Measurements from ENCODE around the gene TPT1. TPM values are rescaled to one million over a fixed set of nuclear protein-coding genes. Genes with fewer than 3 reads are reported as not detected.

Gene TPT1
- total and polyA plus RNA-seq, 2 of the 13 experiments (the other 11 are each of a cell fraction or from before 2014, with no cell fraction given) = 2,953 to 3,594 TPM

DNA sequence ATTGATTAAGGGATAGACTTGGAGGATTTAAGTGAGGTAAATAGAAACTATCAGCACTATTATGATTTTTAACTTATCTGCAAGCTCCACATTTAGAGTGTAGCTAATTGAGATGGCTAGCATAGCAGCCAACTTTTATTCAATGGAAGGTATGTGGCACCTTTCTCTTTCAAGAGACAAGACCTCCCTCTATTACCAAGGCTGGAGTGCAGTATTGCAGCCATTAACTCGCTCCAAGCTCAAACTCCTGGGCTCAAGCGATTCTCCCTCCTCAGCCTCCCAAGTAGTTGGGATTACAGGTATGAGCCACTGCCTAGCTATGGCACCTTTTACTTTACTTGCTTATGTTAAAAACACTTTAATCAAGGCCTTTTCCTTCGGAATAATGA is 8.2 kb downstream of the TPT1 start (continued):
- TF ChIP-seq, protein P1, sequence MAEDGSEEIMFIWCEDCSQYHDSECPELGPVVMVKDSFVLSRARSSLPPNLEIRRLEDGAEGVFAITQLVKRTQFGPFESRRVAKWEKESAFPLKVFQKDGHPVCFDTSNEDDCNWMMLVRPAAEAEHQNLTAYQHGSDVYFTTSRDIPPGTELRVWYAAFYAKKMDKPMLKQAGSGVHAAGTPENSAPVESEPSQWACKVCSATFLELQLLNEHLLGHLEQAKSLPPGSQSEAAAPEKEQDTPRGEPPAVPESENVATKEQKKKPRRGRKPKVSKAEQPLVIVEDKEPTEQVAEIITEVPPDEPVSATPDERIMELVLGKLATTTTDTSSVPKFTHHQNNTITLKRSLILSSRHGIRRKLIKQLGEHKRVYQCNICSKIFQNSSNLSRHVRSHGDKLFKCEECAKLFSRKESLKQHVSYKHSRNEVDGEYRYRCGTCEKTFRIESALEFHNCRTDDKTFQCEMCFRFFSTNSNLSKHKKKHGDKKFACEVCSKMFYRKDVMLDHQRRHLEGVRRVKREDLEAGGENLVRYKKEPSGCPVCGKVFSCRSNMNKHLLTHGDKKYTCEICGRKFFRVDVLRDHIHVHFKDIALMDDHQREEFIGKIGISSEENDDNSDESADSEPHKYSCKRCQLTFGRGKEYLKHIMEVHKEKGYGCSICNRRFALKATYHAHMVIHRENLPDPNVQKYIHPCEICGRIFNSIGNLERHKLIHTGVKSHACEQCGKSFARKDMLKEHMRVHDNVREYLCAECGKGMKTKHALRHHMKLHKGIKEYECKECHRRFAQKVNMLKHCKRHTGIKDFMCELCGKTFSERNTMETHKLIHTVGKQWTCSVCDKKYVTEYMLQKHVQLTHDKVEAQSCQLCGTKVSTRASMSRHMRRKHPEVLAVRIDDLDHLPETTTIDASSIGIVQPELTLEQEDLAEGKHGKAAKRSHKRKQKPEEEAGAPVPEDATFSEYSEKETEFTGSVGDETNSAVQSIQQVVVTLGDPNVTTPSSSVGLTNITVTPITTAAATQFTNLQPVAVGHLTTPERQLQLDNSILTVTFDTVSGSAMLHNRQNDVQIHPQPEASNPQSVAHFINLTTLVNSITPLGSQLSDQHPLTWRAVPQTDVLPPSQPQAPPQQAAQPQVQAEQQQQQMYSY (CRISPR knock-in tag; IDR thresholded peaks at IDR 0.05) = no peak
- no peak for TF ChIP-seq ZMYM2 (CRISPR knock-in tag; IDR thresholded peaks at IDR 0.05)
- TF ChIP-seq SAP130 (CRISPR knock-in tag; IDR thresholded peaks at IDR 0.05; ENCODE audit: low read depth) = no peak
- peak; percentile 4 for TF ChIP-seq AGO2 (optimal IDR thresholded peaks at IDR 0.05; ENCODE audit: low read depth, low read length)
- no peak for TF ChIP-seq ZNF138 (CRISPR knock-in tag; IDR thresholded peaks at IDR 0.05; ENCODE audit: low read depth)
- TF ChIP-seq, protein P2, sequence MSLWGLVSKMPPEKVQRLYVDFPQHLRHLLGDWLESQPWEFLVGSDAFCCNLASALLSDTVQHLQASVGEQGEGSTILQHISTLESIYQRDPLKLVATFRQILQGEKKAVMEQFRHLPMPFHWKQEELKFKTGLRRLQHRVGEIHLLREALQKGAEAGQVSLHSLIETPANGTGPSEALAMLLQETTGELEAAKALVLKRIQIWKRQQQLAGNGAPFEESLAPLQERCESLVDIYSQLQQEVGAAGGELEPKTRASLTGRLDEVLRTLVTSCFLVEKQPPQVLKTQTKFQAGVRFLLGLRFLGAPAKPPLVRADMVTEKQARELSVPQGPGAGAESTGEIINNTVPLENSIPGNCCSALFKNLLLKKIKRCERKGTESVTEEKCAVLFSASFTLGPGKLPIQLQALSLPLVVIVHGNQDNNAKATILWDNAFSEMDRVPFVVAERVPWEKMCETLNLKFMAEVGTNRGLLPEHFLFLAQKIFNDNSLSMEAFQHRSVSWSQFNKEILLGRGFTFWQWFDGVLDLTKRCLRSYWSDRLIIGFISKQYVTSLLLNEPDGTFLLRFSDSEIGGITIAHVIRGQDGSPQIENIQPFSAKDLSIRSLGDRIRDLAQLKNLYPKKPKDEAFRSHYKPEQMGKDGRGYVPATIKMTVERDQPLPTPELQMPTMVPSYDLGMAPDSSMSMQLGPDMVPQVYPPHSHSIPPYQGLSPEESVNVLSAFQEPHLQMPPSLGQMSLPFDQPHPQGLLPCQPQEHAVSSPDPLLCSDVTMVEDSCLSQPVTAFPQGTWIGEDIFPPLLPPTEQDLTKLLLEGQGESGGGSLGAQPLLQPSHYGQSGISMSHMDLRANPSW (CRISPR knock-in tag; IDR thresholded peaks at IDR 0.05; ENCODE audit: borderline replicate concordance) = no peak
- TF ChIP-seq PAX8 (CRISPR knock-in tag; IDR thresholded peaks at IDR 0.05; ENCODE audit: borderline replicate concordance) = no peak
- TF ChIP-seq, protein P3, sequence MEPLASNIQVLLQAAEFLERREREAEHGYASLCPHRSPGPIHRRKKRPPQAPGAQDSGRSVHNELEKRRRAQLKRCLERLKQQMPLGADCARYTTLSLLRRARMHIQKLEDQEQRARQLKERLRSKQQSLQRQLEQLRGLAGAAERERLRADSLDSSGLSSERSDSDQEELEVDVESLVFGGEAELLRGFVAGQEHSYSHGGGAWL (CRISPR knock-in tag; IDR thresholded peaks at IDR 0.05) = no peak
- TF ChIP-seq, protein P4, sequence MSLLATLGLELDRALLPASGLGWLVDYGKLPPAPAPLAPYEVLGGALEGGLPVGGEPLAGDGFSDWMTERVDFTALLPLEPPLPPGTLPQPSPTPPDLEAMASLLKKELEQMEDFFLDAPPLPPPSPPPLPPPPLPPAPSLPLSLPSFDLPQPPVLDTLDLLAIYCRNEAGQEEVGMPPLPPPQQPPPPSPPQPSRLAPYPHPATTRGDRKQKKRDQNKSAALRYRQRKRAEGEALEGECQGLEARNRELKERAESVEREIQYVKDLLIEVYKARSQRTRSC (CRISPR knock-in tag; IDR thresholded peaks at IDR 0.05; ENCODE audit: low read depth) = no peak
- TF ChIP-seq ZSCAN22 (CRISPR knock-in tag; IDR thresholded peaks at IDR 0.05) = no peak
- TF ChIP-seq, protein P5, sequence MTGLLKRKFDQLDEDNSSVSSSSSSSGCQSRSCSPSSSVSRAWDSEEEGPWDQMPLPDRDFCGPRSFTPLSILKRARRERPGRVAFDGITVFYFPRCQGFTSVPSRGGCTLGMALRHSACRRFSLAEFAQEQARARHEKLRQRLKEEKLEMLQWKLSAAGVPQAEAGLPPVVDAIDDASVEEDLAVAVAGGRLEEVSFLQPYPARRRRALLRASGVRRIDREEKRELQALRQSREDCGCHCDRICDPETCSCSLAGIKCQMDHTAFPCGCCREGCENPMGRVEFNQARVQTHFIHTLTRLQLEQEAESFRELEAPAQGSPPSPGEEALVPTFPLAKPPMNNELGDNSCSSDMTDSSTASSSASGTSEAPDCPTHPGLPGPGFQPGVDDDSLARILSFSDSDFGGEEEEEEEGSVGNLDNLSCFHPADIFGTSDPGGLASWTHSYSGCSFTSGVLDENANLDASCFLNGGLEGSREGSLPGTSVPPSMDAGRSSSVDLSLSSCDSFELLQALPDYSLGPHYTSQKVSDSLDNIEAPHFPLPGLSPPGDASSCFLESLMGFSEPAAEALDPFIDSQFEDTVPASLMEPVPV (CRISPR knock-in tag; IDR thresholded peaks at IDR 0.05) = no peak
- TF ChIP-seq ETV6 (CRISPR knock-in tag; conservative IDR thresholded peaks at IDR 0.05) = no peak
- no peak for TF ChIP-seq TOE1 (CRISPR knock-in tag; IDR thresholded peaks at IDR 0.05)
- TF ChIP-seq, protein P6, sequence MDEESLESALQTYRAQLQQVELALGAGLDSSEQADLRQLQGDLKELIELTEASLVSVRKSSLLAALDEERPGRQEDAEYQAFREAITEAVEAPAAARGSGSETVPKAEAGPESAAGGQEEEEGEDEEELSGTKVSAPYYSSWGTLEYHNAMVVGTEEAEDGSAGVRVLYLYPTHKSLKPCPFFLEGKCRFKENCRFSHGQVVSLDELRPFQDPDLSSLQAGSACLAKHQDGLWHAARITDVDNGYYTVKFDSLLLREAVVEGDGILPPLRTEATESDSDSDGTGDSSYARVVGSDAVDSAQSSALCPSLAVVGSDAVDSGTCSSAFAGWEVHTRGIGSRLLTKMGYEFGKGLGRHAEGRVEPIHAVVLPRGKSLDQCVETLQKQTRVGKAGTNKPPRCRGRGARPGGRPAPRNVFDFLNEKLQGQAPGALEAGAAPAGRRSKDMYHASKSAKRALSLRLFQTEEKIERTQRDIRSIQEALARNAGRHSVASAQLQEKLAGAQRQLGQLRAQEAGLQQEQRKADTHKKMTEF (CRISPR knock-in tag; IDR thresholded peaks at IDR 0.05) = no peak
- TF ChIP-seq HES4 (CRISPR knock-in tag; IDR thresholded peaks at IDR 0.05; ENCODE audit: borderline replicate concordance) = no peak

All from HepG2 (cell line).